ENCODE data around the gene SLC22A1. TPM values are rescaled to one million over a fixed set of nuclear protein-coding genes. Genes with fewer than 3 reads are reported as not detected.
"Not testable (repeated sequence)": the region's sequence is repeated elsewhere in the genome, so short reads cannot be mapped to it uniquely, and the experiment has no call there.

The SLC22A1 gene
- total and polyA plus RNA-seq, 2 experiments from 2014 or later = 6.7 to 12.9 TPM

- Histone ChIP-seq H3K9me2 (replicated peaks; ENCODE audit: insufficient read depth) (no peaks in the 10 kb centered on the region), H3K27me3 (no peaks in the 10 kb centered on the region), H3K4me3 (no peak overlapping the region), H3K79me2 (no peaks in the 10 kb centered on the region), H4K20me1 (ENCODE audit: insufficient read depth, poor library complexity, severe bottlenecking) (no peaks in the 10 kb centered on the region), H3K27ac (no peak overlapping the region), H3K9me3 (ENCODE audit: low read depth) (no peaks in the 10 kb centered on the region), H3K4me1 (ENCODE audit: insufficient read depth) (no peaks in the 10 kb centered on the region), H3K36me3 (replicated peaks; ENCODE audit: insufficient read depth, low read depth) (no peaks in the 10 kb centered on the region), H3K4me2 (no peak overlapping the region), H2AFZ (no peak overlapping the region)
- TF ChIP-seq CTCF (IDR thresholded peaks at IDR 0.05; ENCODE audit: poor library complexity) (no peak), EZH2 (IDR thresholded peaks at IDR 0.05; ENCODE audit: borderline replicate concordance) (no peak), EZH2phosphoT487 (IDR thresholded peaks at IDR 0.05; ENCODE audit: low read depth, severe bottlenecking, unreplicated experiment) (no peak)
- no peak for DNase-seq (ENCODE audit: low spot score)
- whole genome bisulfite sequencing (ENCODE audit: low lambda C conversion rate, missing lambda C conversion rate) = 97% methylated on average over 14 of the region's 14 CpGs
These were observed 366 bp downstream of the SLC22A1 start for GRCh38 chr6:160121981-160122380.

GRCh38 chr6:160122744-160123143 lies 1.1 kb downstream of the SLC22A1 start:
- H4K20me1 ChIP-seq (ENCODE audit: insufficient read depth, poor library complexity, severe bottlenecking) = no peaks in the 10 kb centered on the region
- TF ChIP-seq EZH2 (IDR thresholded peaks at IDR 0.05; ENCODE audit: borderline replicate concordance) (no peak), EZH2phosphoT487 (IDR thresholded peaks at IDR 0.05; ENCODE audit: low read depth, severe bottlenecking, unreplicated experiment) (no peak), CTCF (IDR thresholded peaks at IDR 0.05; ENCODE audit: poor library complexity) (no peak)
- no peaks in the 10 kb centered on the region for H3K36me3 ChIP-seq (replicated peaks; ENCODE audit: insufficient read depth, low read depth)
- H3K4me3 ChIP-seq = no peak overlapping the region
- no peak overlapping the region for H3K27ac ChIP-seq
- no peak overlapping the region for H3K4me2 ChIP-seq
- no peak overlapping the region for H2AFZ ChIP-seq
- H3K9me3 ChIP-seq (ENCODE audit: low read depth) = no peaks in the 10 kb centered on the region
- no peaks in the 10 kb centered on the region for H3K79me2 ChIP-seq
- H3K4me1 ChIP-seq (ENCODE audit: insufficient read depth) = no peaks in the 10 kb centered on the region
- no peak for DNase-seq (ENCODE audit: low spot score)
- H3K27me3 ChIP-seq = no peaks in the 10 kb centered on the region
- 93% methylated on average over 5 of the region's 5 CpGs for WGBS (ENCODE audit: low lambda C conversion rate, missing lambda C conversion rate)
- H3K9me2 ChIP-seq (replicated peaks; ENCODE audit: insufficient read depth) = no peaks in the 10 kb centered on the region

- H3K4me3 ChIP-seq = no peak overlapping the region
- no peaks in the 10 kb centered on the region for H3K79me2 ChIP-seq
- no peaks in the 10 kb centered on the region for H3K36me3 ChIP-seq (replicated peaks; ENCODE audit: insufficient read depth, low read depth)
- no peaks in the 10 kb centered on the region for H4K20me1 ChIP-seq (ENCODE audit: insufficient read depth, poor library complexity, severe bottlenecking)
- no peak overlapping the region for H2AFZ ChIP-seq
- no peak for DNase-seq (ENCODE audit: low spot score)
- H3K4me1 ChIP-seq (ENCODE audit: insufficient read depth) = no peaks in the 10 kb centered on the region
- H3K27me3 ChIP-seq = no peaks in the 10 kb centered on the region
- H3K9me3 ChIP-seq (ENCODE audit: low read depth) = no peaks in the 10 kb centered on the region
- no peak overlapping the region for H3K4me2 ChIP-seq
- no peak overlapping the region for H3K27ac ChIP-seq
- no peaks in the 10 kb centered on the region for H3K9me2 ChIP-seq (replicated peaks; ENCODE audit: insufficient read depth)
- 100% methylated on average over 2 of the region's 2 CpGs for WGBS (ENCODE audit: low lambda C conversion rate, missing lambda C conversion rate)
- no peak for TF ChIP-seq EZH2phosphoT487 (IDR thresholded peaks at IDR 0.05; ENCODE audit: low read depth, severe bottlenecking, unreplicated experiment)
- no peak for TF ChIP-seq EZH2 (IDR thresholded peaks at IDR 0.05; ENCODE audit: borderline replicate concordance)
- no peak for TF ChIP-seq CTCF (IDR thresholded peaks at IDR 0.05; ENCODE audit: poor library complexity)
These were observed 2.4 kb downstream of the SLC22A1 start for GRCh38 chr6:160124007-160124406.

- Histone ChIP-seq H4K20me1 (ENCODE audit: insufficient read depth, poor library complexity, severe bottlenecking) (no peaks in the 10 kb centered on the region), H3K9me2 (replicated peaks; ENCODE audit: insufficient read depth) (no peaks in the 10 kb centered on the region), H3K4me2 (no peak overlapping the region), H3K4me3 (no peak overlapping the region), H3K27ac (no peak overlapping the region), H2AFZ (no peak overlapping the region), H3K9me3 (ENCODE audit: low read depth) (no peaks in the 10 kb centered on the region), H3K27me3 (no peaks in the 10 kb centered on the region), H3K79me2 (no peaks in the 10 kb centered on the region), H3K4me1 (ENCODE audit: insufficient read depth) (no peaks in the 10 kb centered on the region), H3K36me3 (replicated peaks; ENCODE audit: insufficient read depth, low read depth) (no peaks in the 10 kb centered on the region)
- no peak for TF ChIP-seq EZH2phosphoT487 (IDR thresholded peaks at IDR 0.05; ENCODE audit: low read depth, severe bottlenecking, unreplicated experiment)
- no peak for TF ChIP-seq CTCF (IDR thresholded peaks at IDR 0.05; ENCODE audit: poor library complexity)
- no peak for TF ChIP-seq EZH2 (IDR thresholded peaks at IDR 0.05; ENCODE audit: borderline replicate concordance)
- no peak for DNase-seq (ENCODE audit: low spot score)
- 93% methylated on average over 5 of the region's 5 CpGs for WGBS (ENCODE audit: low lambda C conversion rate, missing lambda C conversion rate)
These were observed 3.0 kb downstream of the SLC22A1 start for GRCh38 chr6:160124605-160125004.

- H3K9me2 ChIP-seq (replicated peaks; ENCODE audit: insufficient read depth); H3K4me2 ChIP-seq; H3K79me2 ChIP-seq; H3K27ac ChIP-seq; H3K9me3 ChIP-seq (ENCODE audit: low read depth); H3K4me1 ChIP-seq (ENCODE audit: insufficient read depth); H3K36me3 ChIP-seq (replicated peaks; ENCODE audit: insufficient read depth, low read depth); H2AFZ ChIP-seq; H3K27me3 ChIP-seq; H3K4me3 ChIP-seq; H4K20me1 ChIP-seq (ENCODE audit: insufficient read depth, poor library complexity, severe bottlenecking); DNase-seq (ENCODE audit: low spot score): not testable (repeated sequence)
- 87% methylated on average over 5 of the region's 5 CpGs for WGBS (ENCODE audit: low lambda C conversion rate, missing lambda C conversion rate)
These were observed 3.5 kb downstream of the SLC22A1 start for GRCh38 chr6:160125105-160125504.
